HCT116 (cell line): ENCODE data around the gene GNAI1. TPM values are rescaled to one million over a fixed set of nuclear protein-coding genes. Genes with fewer than 3 reads are reported as not detected.

Source experiments
- ATAC-seq: fragments of 200-7000 bp; cut with Tn5 transposase; 2 replicates; pipeline ENCODE4 v1.9.1; 2020; ENCODE audit warnings: mild to moderate bottlenecking, moderate library complexity
- BruUV-seq: library from RNA; stranded (reverse); fragments of 400-500 nt; replicated peaks from 2 replicates; lab custom pipeline; 2021; lab: Mats Ljungman, UMichigan
- CTCF ChIA-PET: fragments of 300-600 bp; sonication (Branson Sonifier 250); formaldehyde crosslinking; loops from one replicate; lab custom pipeline; 2021; ENCODE audit warnings: antibody characterized with exemption; lab: Charles Lee
- POLR2A ChIA-PET: fragments of 300-600, 350-600 bp; sonication (Branson Sonifier 250); formaldehyde crosslinking; loops from one replicate; lab custom pipeline; 2021; ENCODE audit warnings: antibody characterized with exemption; lab: Charles Lee
- RAD21 ChIA-PET, 2 experiments: fragments of 300-600 bp; sonication (Branson Sonifier 250); formaldehyde crosslinking; loops; one replicate each; lab custom pipeline; 2023; ENCODE audit warnings: low total read pairs in 2 of 2; ENCODE audit not compliant: uncharacterized antibody in 2 of 2, unreplicated experiment in 2 of 2, low non-redundant PET in 1 of 2; lab: Charles Lee
- DNase-seq: peaks from one replicate; pipeline ENCODE4 v3.0.0-alpha.2; 2010; ENCODE audit warnings: low read depth, low spot score
- H2AFZ ChIP-seq: fragments of 200-600 bp; shearing (Covaris generic), sonication (generic); 2 replicates; pipeline ENCODE4 v1.6.1; 2017; ENCODE audit warnings: low read depth, mixed run types, mixed read lengths, antibody characterized with exemption, low read length; ENCODE audit not compliant: poor library complexity, severe bottlenecking
- H3K27ac ChIP-seq: 2 replicates; pipeline ENCODE4 v1.5.1; 2012; ENCODE audit warnings: low read depth, low read length
- H3K27me3 ChIP-seq: fragments of 200-600 bp; sonication (generic); 2 replicates; pipeline ENCODE4 v1.6.1; 2016; ENCODE audit warnings: mixed run types, low read length, mixed read lengths; ENCODE audit not compliant: insufficient read depth
- H3K36me3 ChIP-seq, 2 experiments: fragments of 200-500 bp in 1 of 2; fragments of 200-600 bp in 1 of 2; sonication (Bioruptor generic) in 1 of 2; sonication (generic) in 1 of 2; 2 replicates each; pipeline versions ENCODE4 v1.5.1 to v1.6.1; 2014 to 2016; ENCODE audit warnings: low read length in 2 of 2, inconsistent platforms in 1 of 2, mixed read lengths in 1 of 2, mixed run types in 1 of 2; ENCODE audit not compliant: insufficient read depth in 2 of 2, control insufficient read depth in 1 of 2
- H3K4me1 ChIP-seq, 2 experiments: fragments of 200-600 bp in 1 of 2; sonication (generic) in 1 of 2; 2 replicates each; pipeline versions ENCODE4 v1.5.1 to v1.6.1; 2012 to 2017; ENCODE audit warnings: low read length in 2 of 2, inconsistent platforms in 1 of 2, mild to moderate bottlenecking in 1 of 2, mixed read lengths in 1 of 2, mixed run types in 1 of 2, moderate library complexity in 1 of 2; ENCODE audit not compliant: insufficient read depth in 2 of 2, control insufficient read depth in 1 of 2
- H3K4me2 ChIP-seq: fragments of 200-600 bp; sonication (generic); 2 replicates; pipeline ENCODE4 v1.6.1; 2017; ENCODE audit warnings: mixed run types, low read length, mixed read lengths
- H3K4me3 ChIP-seq, 2 experiments: fragments of 200-600 bp in 1 of 2; sonication (generic) in 1 of 2; replicated peaks in 1 of 2; 2 replicates each; pipeline ENCODE4 v1.5.1; 2011 to 2016; ENCODE audit warnings: low read length in 2 of 2, control low read depth in 1 of 2, low read depth in 1 of 2, mild to moderate bottlenecking in 1 of 2, mixed read lengths in 1 of 2, mixed run types in 1 of 2
- H3K79me2 ChIP-seq: fragments of 200-600 bp; sonication (generic); 2 replicates; pipeline ENCODE4 v1.6.1; 2017; ENCODE audit warnings: mild to moderate bottlenecking, mixed run types, low read length, moderate library complexity, mixed read lengths; ENCODE audit not compliant: insufficient read depth
- H3K9ac ChIP-seq: fragments of 200-600 bp; sonication (generic); 2 replicates; pipeline ENCODE4 v1.6.1; 2016; ENCODE audit warnings: low read length, mixed read lengths
- H3K9me2 ChIP-seq: fragments of 200-600 bp; sonication (generic), shearing (Covaris generic); 2 replicates; pipeline ENCODE4 v1.6.1; 2017; ENCODE audit warnings: mixed run types, mild to moderate bottlenecking, moderate library complexity; ENCODE audit not compliant: insufficient read depth
- H3K9me3 ChIP-seq, 2 experiments: fragments of 200-500 bp in 1 of 2; fragments of 200-600 bp in 1 of 2; sonication (Bioruptor generic) in 1 of 2; sonication (generic) in 1 of 2; 2 replicates each; pipeline ENCODE4 v1.6.1; 2014 to 2017; ENCODE audit warnings: low read length in 2 of 2, mixed read lengths in 2 of 2, inconsistent platforms in 1 of 2, low read depth in 1 of 2, mild to moderate bottlenecking in 1 of 2, mixed run types in 1 of 2, moderate library complexity in 1 of 2; ENCODE audit not compliant: control insufficient read depth in 1 of 2, insufficient read depth in 1 of 2
- H4K20me1 ChIP-seq: fragments of 200-600 bp; sonication (generic), shearing (Covaris generic); 2 replicates; pipeline ENCODE4 v1.6.1; 2017; ENCODE audit warnings: mixed run types, mild to moderate bottlenecking, moderate library complexity; ENCODE audit not compliant: insufficient read depth
- EGR1 ChIP-seq: IDR thresholded peaks from 2 replicates; pipeline ENCODE4 v1.6.1; 2012; ENCODE audit warnings: low read depth
- ELF1 ChIP-seq: IDR thresholded peaks from 2 replicates; pipeline ENCODE4 v1.6.1; 2012; ENCODE audit warnings: low read depth, borderline replicate concordance
- EZH2 ChIP-seq: fragments of 200-600 bp; sonication (generic); IDR thresholded peaks from 2 replicates; pipeline ENCODE4 v1.6.1; 2017; ENCODE audit warnings: antibody characterized with exemption, mixed run types
- JUND ChIP-seq: IDR thresholded peaks from 2 replicates; pipeline ENCODE4 v1.6.1; 2012
- POLR2AphosphoS5 ChIP-seq: IDR thresholded peaks from 2 replicates; pipeline ENCODE4 v1.6.1; 2011; ENCODE audit warnings: mild to moderate bottlenecking, low read depth, low read length, moderate library complexity
- YY1 ChIP-seq: IDR thresholded peaks from 2 replicates; pipeline ENCODE4 v1.6.1; 2011; ENCODE audit warnings: low read length, low read depth, moderate library complexity, mild to moderate bottlenecking; ENCODE audit not compliant: insufficient replicate concordance; ENCODE audit errors: extremely low read depth
- ZNF274 ChIP-seq: fragments of 200-500 bp; sonication (Bioruptor generic); IDR thresholded peaks from 2 replicates; pipeline ENCODE4 v1.6.1; 2014; ENCODE audit warnings: mild to moderate bottlenecking, low read depth, low read length, inconsistent platforms
- intact Hi-C: fragments of 100-400 bp; cut with micrococcal nuclease; formaldehyde crosslinking; loops from 2 replicates; pipeline ENCODE4 v1.10.0; 2022
- total RNA-seq: library from RNA; stranded (reverse); gene quantifications from one replicate; pipeline ENCODE4 v1.2.1, GENCODE V29; 2021; ENCODE audit not compliant: unreplicated experiment
- TF ChIP-seq, protein P1 (sequence below), 3 experiments: fragments of 200-600 bp in 1 of 3; sonication (generic) in 1 of 3; IDR thresholded peaks in 2 of 3; conservative IDR thresholded peaks in 1 of 3; 2 replicates each; pipeline ENCODE4 v1.5.1; 2012 to 2017; ENCODE audit warnings: low read depth in 2 of 3, low read length in 2 of 3, antibody characterized with exemption in 1 of 3, borderline replicate concordance in 1 of 3, control low read depth in 1 of 3, mild to moderate bottlenecking in 1 of 3, mixed read lengths in 1 of 3, mixed run types in 1 of 3, moderate library complexity in 1 of 3; ENCODE audit not compliant: insufficient read depth in 1 of 3
- TF ChIP-seq, protein P2 (sequence below): IDR thresholded peaks from 2 replicates; pipeline ENCODE4 v1.6.1; 2012

GNAI1 gene
- total RNA-seq, 1 experiment from 2014 or later = 148 TPM

GRCh38 chr7:80240265-80241025 lies 105.8 kb downstream of the GNAI1 start:
- BruUV-seq = no TSS peak
- ATAC-seq = no peak
- H3K9me2 ChIP-seq = no peaks in the 10 kb centered on the region
- H3K27ac ChIP-seq = no peak overlapping the region
- POLR2A ChIA-PET = no interaction called here
- no peak overlapping the region for H2AFZ ChIP-seq
- no peak overlapping the region for H3K4me2 ChIP-seq
- CTCF ChIA-PET = no interaction called here
- H3K27me3 ChIP-seq = no peaks in the 10 kb centered on the region
- no peak for DNase-seq
- no peaks in the 10 kb centered on the region for H3K9me3 ChIP-seq
- RAD21 ChIA-PET = no interaction called here
- no peaks in the 10 kb centered on the region for H3K4me1 ChIP-seq
- no peaks in the 10 kb centered on the region for H4K20me1 ChIP-seq
- intact Hi-C loops = no loop called here
- H3K79me2 ChIP-seq = no peaks in the 10 kb centered on the region
- TF ChIP-seq EZH2 (no peak), POLR2AphosphoS5 (no peak), YY1 (no peak), JUND (no peak), ELF1 (no peak), ZNF274 (no peak), EGR1 (no peak)
- TF ChIP-seq, protein P1, sequence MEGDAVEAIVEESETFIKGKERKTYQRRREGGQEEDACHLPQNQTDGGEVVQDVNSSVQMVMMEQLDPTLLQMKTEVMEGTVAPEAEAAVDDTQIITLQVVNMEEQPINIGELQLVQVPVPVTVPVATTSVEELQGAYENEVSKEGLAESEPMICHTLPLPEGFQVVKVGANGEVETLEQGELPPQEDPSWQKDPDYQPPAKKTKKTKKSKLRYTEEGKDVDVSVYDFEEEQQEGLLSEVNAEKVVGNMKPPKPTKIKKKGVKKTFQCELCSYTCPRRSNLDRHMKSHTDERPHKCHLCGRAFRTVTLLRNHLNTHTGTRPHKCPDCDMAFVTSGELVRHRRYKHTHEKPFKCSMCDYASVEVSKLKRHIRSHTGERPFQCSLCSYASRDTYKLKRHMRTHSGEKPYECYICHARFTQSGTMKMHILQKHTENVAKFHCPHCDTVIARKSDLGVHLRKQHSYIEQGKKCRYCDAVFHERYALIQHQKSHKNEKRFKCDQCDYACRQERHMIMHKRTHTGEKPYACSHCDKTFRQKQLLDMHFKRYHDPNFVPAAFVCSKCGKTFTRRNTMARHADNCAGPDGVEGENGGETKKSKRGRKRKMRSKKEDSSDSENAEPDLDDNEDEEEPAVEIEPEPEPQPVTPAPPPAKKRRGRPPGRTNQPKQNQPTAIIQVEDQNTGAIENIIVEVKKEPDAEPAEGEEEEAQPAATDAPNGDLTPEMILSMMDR (IDR thresholded peaks at IDR 0.05 in 2 of 3, conservative IDR thresholded peaks at IDR 0.05 in 1 of 3; ENCODE audit: borderline replicate concordance in 1 of 3, insufficient read depth in 1 of 3, low read depth in 2 of 3, low read length in 2 of 3) = no peak
- TF ChIP-seq, protein P2, sequence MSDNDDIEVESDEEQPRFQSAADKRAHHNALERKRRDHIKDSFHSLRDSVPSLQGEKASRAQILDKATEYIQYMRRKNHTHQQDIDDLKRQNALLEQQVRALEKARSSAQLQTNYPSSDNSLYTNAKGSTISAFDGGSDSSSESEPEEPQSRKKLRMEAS = no peak
- no peaks in the 10 kb centered on the region for H3K36me3 ChIP-seq
- no peak overlapping the region for H3K9ac ChIP-seq
- H3K4me3 ChIP-seq = no peak overlapping the region
